GM19438 (cell line): Measurements from ENCODE around the gene TTI1.

ENCODE experiments used
- ATAC-seq: cut with Tn5 transposase; IDR thresholded peaks from one replicate; pipeline ENCODE4 v1.9.1; 2021; ENCODE audit warnings: low read depth; ENCODE audit not compliant: unreplicated experiment

TTI1 gene

GRCh38 chr20:38055294-38055693 is 22.0 kb upstream of the TTI1 start:
- no peak for ATAC-seq

GRCh38 chr20:38054647-38055046 is 21.4 kb upstream of the TTI1 start:
- no peak for ATAC-seq

DNA sequence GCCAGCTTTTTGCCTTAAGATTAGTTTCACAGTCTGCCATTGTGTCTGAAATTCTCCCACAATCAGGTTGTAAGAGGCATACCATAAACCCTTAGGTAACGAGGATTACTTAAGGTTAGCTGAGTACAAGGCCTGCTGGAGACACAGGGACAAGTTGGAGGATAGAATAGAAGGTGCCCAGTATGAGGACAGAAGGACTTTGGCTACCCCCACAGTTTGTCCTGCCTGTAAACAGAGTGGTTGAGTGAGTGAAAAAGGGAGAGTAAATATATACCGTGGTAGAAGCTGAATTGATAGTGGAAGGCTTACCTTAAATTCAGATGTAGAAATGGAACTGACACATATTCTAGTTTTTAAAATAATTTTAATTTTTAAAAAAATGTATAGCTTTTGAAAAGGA is 19.6 kb upstream of the TTI1 start:
- no peak for ATAC-seq

DNA sequence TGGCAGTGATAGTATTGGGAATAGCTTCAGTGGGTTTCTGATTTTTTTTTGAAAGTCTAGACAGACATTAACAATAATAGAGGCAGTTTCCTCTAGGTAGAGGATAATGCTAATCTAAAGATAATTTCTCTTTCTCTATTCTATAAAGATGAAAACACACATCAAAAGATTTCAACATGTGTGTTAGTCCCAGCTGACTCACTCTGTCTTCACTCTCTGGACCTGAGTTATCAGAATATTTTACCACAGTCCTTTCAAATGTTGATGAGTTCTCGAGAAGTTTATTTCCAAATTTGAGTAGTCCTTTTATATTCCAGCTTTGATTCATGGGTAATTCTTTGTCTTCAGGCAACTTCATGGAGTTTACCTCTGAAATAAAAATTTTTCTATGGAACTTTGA is 17.4 kb upstream of the TTI1 start:
- no peak for ATAC-seq

- ATAC-seq: no peak
Observed at GRCh38 chr20:38049800-38050199, 16.5 kb upstream of the TTI1 start.

- no peak for ATAC-seq
Observed at GRCh38 chr20:38046572-38046971, 13.3 kb upstream of the TTI1 start.

GRCh38 chr20:38044685-38045084 is 11.4 kb upstream of the TTI1 start:
- ATAC-seq: no peak

DNA sequence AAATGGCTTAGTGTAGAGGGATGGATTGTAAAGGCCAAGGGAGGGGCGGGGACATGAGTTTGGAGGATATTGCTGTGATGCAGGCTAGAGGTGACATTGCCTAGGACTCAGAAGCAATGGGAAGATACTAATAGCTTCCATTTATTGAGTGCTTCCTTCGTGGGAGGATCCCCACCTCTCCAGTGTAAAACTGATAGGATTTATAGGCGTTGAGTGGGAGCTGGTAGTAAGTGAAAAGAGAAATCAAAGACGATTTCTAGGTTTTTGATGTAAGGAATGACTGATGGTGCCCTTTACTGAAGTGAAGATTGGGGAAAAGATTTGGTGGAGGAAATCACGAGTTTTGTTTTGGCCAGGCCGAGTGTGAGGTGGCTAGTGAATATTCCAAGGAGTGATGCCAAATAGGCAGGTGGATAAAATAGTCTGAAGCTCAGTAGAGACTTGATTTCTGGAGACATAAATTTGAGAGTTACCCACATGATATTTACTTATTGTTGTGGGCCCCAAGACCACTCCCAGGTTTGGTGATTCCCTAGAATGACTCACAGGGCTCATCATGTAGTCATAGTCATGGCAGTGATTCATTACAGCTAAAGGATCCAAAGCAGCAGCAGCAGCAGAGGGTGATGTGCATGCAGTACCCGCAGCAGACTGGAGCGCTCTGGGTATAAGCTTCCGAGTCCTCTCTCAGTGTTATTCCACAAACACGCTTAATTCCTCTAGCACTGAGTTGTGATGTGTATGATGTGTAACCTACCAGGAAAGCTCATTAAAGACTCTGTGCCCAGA is 10.4 kb upstream of the TTI1 start:
- ATAC-seq: no peak

DNA sequence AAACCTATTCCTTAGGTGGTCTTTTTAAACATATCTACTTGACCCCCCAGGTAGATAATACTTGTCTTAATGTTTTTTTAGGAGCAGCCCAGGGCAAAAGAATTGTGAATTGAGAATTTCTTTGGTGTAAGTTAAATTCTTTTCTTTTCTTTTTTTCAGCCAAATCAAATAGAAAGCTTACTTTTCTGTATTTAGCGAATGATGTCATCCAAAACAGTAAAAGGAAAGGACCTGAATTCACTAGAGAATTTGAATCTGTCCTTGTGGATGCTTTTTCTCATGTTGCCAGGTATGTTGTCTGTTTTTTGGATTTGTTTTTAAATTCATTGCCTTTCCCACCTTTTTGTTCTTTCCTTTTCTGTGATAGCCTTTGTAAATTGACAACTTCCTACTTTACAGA is 7.0 kb upstream of the TTI1 start:
- ATAC-seq: no peak

- no peak for ATAC-seq
Observed at GRCh38 chr20:38036366-38036765, 3.1 kb upstream of the TTI1 start.

- no peak for ATAC-seq
Observed at GRCh38 chr20:38034961-38035360, 1.7 kb upstream of the TTI1 start.

- no peak for ATAC-seq
Observed at GRCh38 chr20:38034108-38034649, 923 bp upstream of the TTI1 start.

GRCh38 chr20:38032585-38033329 is 499 bp downstream of the TTI1 start:
- ATAC-seq: peak; percentile 32

- no peak for ATAC-seq
Observed at GRCh38 chr20:38031957-38032356, 1.3 kb downstream of the TTI1 start.

DNA sequence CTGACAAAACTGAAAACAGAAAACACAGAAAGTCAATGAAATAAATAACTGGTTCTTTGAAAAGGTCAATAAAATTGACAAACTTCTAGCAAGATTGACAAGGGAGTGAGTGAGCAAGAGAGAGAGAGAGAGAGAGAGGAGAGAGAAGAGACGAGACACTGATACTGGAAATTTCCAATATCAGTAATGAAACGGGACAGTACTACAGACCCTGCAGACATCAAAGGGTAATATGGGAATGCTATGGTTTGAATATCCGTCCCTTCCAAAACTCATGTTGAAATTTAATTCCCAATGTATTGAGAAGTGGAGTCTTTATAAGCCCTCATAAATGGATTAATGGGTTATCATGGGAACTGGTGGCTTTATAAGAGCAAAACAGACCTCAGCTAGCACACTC is 3.8 kb downstream of the TTI1 start:
- no peak for ATAC-seq

- ATAC-seq: no peak
Observed at GRCh38 chr20:38024496-38024895, 8.8 kb downstream of the TTI1 start.

DNA sequence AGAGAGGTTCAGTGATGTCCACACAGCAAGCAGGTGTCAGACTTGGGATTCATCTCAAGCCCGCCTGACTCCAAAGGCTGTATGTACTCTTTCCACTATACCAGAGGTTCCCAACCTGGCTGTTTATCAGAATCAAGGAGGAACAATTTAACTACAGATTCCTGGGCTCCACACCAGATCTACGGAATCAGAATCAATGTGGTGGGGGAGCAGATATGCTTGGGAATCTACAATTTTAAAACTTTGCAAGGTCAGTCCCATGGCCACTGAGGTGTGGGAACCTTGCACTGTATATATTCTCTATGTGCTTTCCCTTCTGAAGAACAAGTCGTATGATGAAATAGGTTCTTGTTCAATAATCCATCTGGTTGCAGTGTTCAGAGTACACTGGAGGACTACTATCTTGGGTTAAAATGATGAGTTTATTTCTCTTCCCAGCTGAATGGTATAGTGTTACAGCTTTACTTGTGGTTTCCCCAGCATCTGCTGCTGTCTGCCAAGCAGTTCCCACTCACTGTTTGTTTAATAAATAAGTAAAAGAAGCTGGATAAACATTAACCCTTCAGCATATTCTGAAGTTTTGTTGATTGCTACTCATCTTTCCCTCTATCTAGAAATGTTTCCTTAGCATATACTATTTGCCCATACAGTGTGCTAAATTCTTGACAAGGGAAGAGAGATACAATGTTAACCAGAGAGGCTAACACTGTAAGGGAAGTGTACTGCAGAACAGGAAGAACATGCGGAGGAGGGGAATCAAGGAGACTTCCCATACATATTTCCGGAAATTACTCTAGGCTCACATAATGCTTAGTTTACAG is 9.9 kb downstream of the TTI1 start:
- ATAC-seq: no peak

GRCh38 chr20:38021087-38021772 is 12.0 kb downstream of the TTI1 start:
- ATAC-seq: no peak

GRCh38 chr20:38018385-38018784 is 14.9 kb downstream of the TTI1 start:
- no peak for ATAC-seq

GRCh38 chr20:38017959-38018358 is 15.3 kb downstream of the TTI1 start:
- ATAC-seq: no peak
